ENCODE measurements around the gene TFG. TPM values are rescaled to one million over a fixed set of nuclear protein-coding genes. Genes with fewer than 3 reads are reported as not detected.
A peak's percentile ranks its signal among the peaks of the same experiment; 100 is the strongest.
"Not testable (repeated sequence)": the region's sequence is repeated elsewhere in the genome, so short reads cannot be mapped to it uniquely, and the experiment has no call there.

Gene TFG
- 10 to 100 TPM; 46.1 to 55.8 TPM for total RNA-seq

- Histone ChIP-seq H3K36me3 (replicated peaks in 1 of 2; ENCODE audit: insufficient read depth in 1 of 2, low read depth in 2 of 2) (no peaks in the 10 kb centered on the region), H3K27ac (peak within 1 kb of the TSS; percentile 89 to 98 (median 93)), H3K4me1 (peaks cover 25% of the 10 kb centered on the region), H3K9me3 (no peaks in the 10 kb centered on the region), H3K27me3 (no peaks in the 10 kb centered on the region), H3K4me3 (peak within 1 kb of the TSS; percentile 58 to 60)
- WGBS, 2 donors, result 0 to 1% methylated on average over 13 to 60 of the region's 76 CpGs
- intact Hi-C loops (cut with DNase I), result no loop called here
- no peak for TF ChIP-seq CTCF (IDR thresholded peaks at IDR 0.05)
- TF ChIP-seq POLR2A (IDR thresholded peaks at IDR 0.05), result peak; percentile 64 to 78 (median 74)
- DNase-seq (peak; percentile 99), ATAC-seq (peak; percentile 97)
These were observed at the start of gene TFG for GRCh38 chr3:100708989-100709841. Gene TFG (plus strand): TSS chr3:100709494. CDS start chr3:100713686, 4,192 bp downstream.

DNA sequence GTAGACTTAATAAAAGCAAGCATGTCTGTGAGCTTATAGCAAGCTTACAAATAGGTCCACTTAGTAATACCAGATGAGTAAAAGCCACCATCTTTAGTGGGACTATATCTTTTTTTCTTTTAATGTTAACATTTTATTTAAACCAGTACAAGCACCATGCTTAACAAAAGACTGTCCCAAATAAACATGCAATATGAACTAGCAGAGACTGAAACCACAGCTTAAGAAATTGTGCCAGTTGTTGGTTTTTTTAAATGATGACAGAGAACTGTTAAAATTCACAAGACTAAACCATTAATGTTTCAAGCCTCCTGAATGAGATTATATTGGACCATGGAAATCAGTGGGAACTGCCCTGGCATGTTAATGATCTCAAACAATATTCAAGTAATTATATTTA is 48.0 kb upstream of the TFG start:
- H3K27ac ChIP-seq; H3K4me1 ChIP-seq; intact Hi-C loops (cut with DNase I); H3K36me3 ChIP-seq (replicated peaks in 1 of 2; ENCODE audit: insufficient read depth in 1 of 2, low read depth in 2 of 2); ATAC-seq; H3K4me3 ChIP-seq; DNase-seq; H3K27me3 ChIP-seq; H3K9me3 ChIP-seq: not testable (repeated sequence)

DNA sequence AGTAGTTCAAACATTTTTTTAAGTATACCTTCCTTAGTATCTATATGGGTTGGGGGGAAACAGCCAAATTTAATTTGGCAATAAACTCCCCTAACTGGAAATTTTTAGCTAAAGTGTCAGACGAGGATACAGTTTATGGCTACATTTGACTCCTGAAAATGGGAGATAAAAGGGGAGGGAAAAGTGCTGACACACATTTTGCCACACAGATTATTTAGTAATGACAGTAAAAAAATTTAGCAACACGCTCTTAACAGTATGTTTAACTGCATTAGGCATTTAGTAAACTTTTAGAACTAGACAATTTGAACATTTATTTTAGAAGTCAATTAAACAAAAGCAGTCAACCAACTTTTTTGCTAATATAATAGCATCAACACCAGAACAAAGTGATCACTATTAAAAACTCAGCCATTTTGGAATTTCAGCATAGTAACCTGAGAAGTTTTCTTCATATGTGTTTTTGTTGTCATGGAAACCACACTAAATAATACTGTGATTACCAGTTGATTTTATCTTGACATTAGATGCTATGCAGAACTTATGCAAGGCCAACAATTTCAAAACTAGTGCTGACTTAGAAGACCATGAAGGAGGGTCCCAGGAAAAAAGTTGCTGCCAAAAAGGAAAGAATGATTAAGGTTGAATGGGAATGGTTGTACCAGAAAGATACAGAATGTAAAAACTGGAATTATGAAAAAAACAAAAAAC is 47.0 kb upstream of the TFG start:
- ATAC-seq, result no peak
- 61 to 86% methylated on average over 2 of the region's 2 CpGs for WGBS, 2 donors
- DNase-seq, result no peak
- H3K27ac ChIP-seq, result no peak overlapping the region
- no peaks in the 10 kb centered on the region for H3K4me1 ChIP-seq
- no peaks in the 10 kb centered on the region for H3K9me3 ChIP-seq
- H3K27me3 ChIP-seq, result no peaks in the 10 kb centered on the region
- no peaks in the 10 kb centered on the region for H3K36me3 ChIP-seq (replicated peaks in 1 of 2; ENCODE audit: insufficient read depth in 1 of 2, low read depth in 2 of 2)
- intact Hi-C loops (cut with DNase I), result no loop called here
- H3K4me3 ChIP-seq, result no peak overlapping the region
- TF ChIP-seq POLR2A (IDR thresholded peaks at IDR 0.05) (no peak), CTCF (IDR thresholded peaks at IDR 0.05) (no peak)

- H3K4me1 ChIP-seq, result no peaks in the 10 kb centered on the region
- TF ChIP-seq POLR2A (IDR thresholded peaks at IDR 0.05) (no peak), CTCF (IDR thresholded peaks at IDR 0.05) (no peak)
- ATAC-seq, result no peak
- DNase-seq, result no peak
- H3K9me3 ChIP-seq, result no peaks in the 10 kb centered on the region
- no peak overlapping the region for H3K4me3 ChIP-seq
- intact Hi-C loops (cut with DNase I), result no loop called here
- H3K36me3 ChIP-seq (replicated peaks in 1 of 2; ENCODE audit: insufficient read depth in 1 of 2, low read depth in 2 of 2), result no peaks in the 10 kb centered on the region
- no peaks in the 10 kb centered on the region for H3K27me3 ChIP-seq
- no peak overlapping the region for H3K27ac ChIP-seq
- 41 to 52% methylated on average over 7 of the region's 7 CpGs for WGBS, 2 donors
These were observed 44.1 kb upstream of the TFG start for GRCh38 chr3:100665230-100665629.

DNA sequence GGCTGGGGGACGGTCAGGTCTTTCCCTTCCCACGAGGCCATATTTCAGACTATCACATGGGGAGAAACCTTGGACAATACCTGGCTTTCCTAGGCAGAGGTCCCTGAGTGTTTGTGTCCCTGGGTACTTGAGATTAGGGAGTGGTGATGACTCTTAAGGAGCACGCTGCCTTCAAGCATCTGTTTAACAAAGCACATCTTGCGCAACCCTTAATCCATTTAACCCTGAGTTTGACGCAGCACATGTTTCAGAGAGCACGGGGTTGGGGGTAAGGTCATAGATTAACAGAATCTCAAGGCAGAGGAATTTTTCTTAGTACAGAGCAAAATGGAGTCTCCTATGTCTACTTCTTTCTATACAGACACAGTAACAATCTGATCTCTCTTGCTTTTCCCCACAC is 42.6 kb upstream of the TFG start:
- H3K9me3 ChIP-seq; H3K4me3 ChIP-seq; intact Hi-C loops (cut with DNase I); ATAC-seq; H3K27ac ChIP-seq; H3K27me3 ChIP-seq; H3K36me3 ChIP-seq (replicated peaks in 1 of 2; ENCODE audit: insufficient read depth in 1 of 2, low read depth in 2 of 2); H3K4me1 ChIP-seq; DNase-seq: not testable (repeated sequence)
- WGBS, 2 donors, result 36 to 41% methylated on average over 4 of the region's 6 CpGs

GRCh38 chr3:100667316-100667715 is 42.0 kb upstream of the TFG start:
- H3K4me1 ChIP-seq; ATAC-seq; H3K27me3 ChIP-seq; intact Hi-C loops (cut with DNase I); DNase-seq; H3K36me3 ChIP-seq (replicated peaks in 1 of 2; ENCODE audit: insufficient read depth in 1 of 2, low read depth in 2 of 2); H3K4me3 ChIP-seq; H3K9me3 ChIP-seq; H3K27ac ChIP-seq: not testable (repeated sequence)
- 24 to 44% methylated on average over 1 of the region's 1 CpG for WGBS, 2 donors

GRCh38 chr3:100670995-100671394 is 38.3 kb upstream of the TFG start:
- H3K9me3 ChIP-seq; H3K4me1 ChIP-seq; H3K4me3 ChIP-seq; intact Hi-C loops (cut with DNase I); H3K27ac ChIP-seq; H3K36me3 ChIP-seq (replicated peaks in 1 of 2; ENCODE audit: insufficient read depth in 1 of 2, low read depth in 2 of 2); H3K27me3 ChIP-seq; DNase-seq; ATAC-seq: not testable (repeated sequence)
- 76 to 83% methylated on average over 2 of the region's 2 CpGs for WGBS, 2 donors

Data from body of pancreas (tissue), 4 donors.